ENCODE results near the gene SLC30A4.

Gene SLC30A4

DNA sequence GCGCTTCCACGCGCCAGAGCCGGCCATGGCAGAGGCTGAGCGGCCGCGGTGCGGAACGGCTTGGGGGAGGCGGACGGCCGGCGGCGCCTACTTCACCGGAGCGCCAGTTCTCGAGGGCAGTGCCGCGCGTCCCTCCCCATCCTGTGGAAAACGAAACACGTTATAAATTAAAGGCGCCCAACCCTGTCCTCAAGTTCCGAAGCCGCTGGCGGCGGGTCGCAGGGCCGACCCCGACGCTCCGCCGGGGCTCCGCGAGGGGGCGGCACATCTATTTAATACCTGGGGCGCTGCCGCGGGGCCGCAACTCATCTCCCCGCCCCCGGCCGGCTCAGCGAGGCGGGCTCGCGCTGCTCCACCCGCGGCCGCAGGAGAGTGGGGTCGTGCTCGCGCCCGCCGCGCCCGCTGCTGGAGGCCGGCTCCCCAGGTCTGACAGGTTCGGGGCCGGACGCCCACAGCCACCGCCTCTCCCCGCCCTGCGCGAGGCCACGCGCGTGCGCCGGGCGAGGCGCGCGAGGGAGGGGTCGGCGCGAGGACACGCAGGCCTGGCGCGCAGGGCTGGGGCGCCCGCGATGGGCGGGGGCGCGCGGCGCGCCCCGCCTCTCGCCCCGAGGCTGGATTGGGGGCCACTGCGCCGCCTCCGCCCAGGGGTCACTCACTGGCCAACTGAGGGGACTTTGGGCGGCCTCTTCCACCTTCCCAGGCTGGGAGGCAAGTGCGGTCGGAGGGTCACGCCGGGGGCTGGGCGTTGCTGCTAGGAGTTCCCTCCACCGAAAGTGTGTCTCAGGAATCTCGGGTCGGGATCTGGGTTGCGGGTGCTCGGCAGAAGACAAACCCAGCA is at the start of gene SLC30A4:
Gene SLC30A4, minus strand, starts transcription at position 428 of the 838 bp plus-strand sequence. Its CDS starts 401 bp downstream, at position 27.
- TF ChIP-seq CTCF (IDR thresholded peaks at IDR 0.05; ENCODE audit: insufficient read depth, low read depth, low read length, missing control alignments), result peak; percentile 30
- peak; percentile 68 for DNase-seq (ENCODE audit: low read depth)
- H3K4me3 ChIP-seq (ENCODE audit: low read depth, low read length), result peak within 1 kb of the TSS; percentile 63

GRCh38 chr15:45555934-45556608 is 33.5 kb upstream of the SLC30A4 start:
- no peak overlapping the region for H3K4me3 ChIP-seq (ENCODE audit: low read depth, low read length)
- peak; percentile 14 for DNase-seq (ENCODE audit: low read depth)
- TF ChIP-seq CTCF (IDR thresholded peaks at IDR 0.05; ENCODE audit: insufficient read depth, low read depth, low read length, missing control alignments), result no peak

GRCh38 chr15:45551676-45552075 is 29.1 kb upstream of the SLC30A4 start:
- TF ChIP-seq CTCF (IDR thresholded peaks at IDR 0.05; ENCODE audit: insufficient read depth, low read depth, low read length, missing control alignments), result no peak
- no peak for DNase-seq (ENCODE audit: low read depth)
- no peak overlapping the region for H3K4me3 ChIP-seq (ENCODE audit: low read depth, low read length)

DNA sequence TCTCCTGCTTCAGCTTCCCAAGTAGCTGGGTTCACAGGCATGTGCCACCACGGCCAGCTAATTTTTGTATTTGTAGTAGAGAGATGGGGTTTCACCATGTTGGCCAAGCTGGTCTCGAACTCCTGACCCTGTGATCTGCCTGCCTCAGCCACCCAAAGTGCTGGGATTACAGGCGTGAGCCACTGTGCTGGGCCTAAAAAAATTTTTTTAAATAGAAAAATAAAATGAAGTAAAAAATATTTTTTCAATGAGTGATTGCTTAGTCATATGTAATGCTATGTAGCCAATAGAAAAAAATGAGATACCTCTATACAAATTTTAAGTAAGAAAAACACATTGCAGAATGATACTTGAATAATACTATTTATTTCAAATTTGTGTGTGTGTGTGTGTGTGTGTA is 27.9 kb upstream of the SLC30A4 start:
- no peak for TF ChIP-seq CTCF (IDR thresholded peaks at IDR 0.05; ENCODE audit: insufficient read depth, low read depth, low read length, missing control alignments)
- DNase-seq (ENCODE audit: low read depth), result no peak
- no peak overlapping the region for H3K4me3 ChIP-seq (ENCODE audit: low read depth, low read length)

- no peak for TF ChIP-seq CTCF (IDR thresholded peaks at IDR 0.05; ENCODE audit: insufficient read depth, low read depth, low read length, missing control alignments)
- DNase-seq (ENCODE audit: low read depth), result no peak
- H3K4me3 ChIP-seq (ENCODE audit: low read depth, low read length), result no peak overlapping the region
Measured at GRCh38 chr15:45549541-45550220, 27.1 kb upstream of the SLC30A4 start.

DNA sequence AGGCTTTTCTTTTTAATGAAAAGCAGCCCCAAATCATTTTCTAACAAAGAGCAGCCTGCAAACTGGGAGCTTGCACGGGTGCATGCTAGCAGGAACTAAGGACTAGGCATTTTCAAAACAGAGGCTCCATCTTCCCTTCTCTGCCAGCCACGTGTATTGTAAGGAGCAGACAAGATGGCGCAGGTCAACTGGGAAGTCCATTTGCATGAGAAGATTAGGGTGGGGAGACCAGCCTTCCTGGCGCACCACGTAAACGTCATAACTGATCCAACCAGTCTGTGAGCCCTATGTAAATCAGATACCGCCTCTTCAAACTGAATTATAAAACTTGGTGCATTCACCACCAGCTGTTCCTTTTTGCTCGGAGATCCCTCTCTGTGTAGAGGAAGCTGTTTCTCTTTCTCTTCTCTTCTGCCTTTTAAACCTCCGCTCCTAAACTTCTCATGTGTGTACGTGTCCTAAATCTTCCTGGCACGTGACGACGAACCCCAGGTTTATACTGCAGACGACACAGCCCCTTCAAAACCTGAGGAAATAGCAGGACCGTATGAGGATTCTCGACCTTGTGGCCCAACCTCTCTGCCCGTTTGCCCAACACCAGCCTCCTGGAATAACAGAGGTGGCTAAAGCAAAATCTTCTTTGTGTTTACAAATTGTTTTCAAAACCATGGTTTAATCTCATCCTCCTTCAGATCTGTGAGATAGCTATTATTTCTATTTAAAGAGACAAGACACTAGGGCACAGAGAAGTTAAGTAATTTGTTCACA is 26.4 kb upstream of the SLC30A4 start:
- no peak for DNase-seq (ENCODE audit: low read depth)
- H3K4me3 ChIP-seq (ENCODE audit: low read depth, low read length), result no peak overlapping the region
- no peak for TF ChIP-seq CTCF (IDR thresholded peaks at IDR 0.05; ENCODE audit: insufficient read depth, low read depth, low read length, missing control alignments)
